ENCODE data around the gene STOX2.
A peak's percentile ranks its signal among the peaks of the same experiment; 100 is the strongest.

Gene STOX2

DNA sequence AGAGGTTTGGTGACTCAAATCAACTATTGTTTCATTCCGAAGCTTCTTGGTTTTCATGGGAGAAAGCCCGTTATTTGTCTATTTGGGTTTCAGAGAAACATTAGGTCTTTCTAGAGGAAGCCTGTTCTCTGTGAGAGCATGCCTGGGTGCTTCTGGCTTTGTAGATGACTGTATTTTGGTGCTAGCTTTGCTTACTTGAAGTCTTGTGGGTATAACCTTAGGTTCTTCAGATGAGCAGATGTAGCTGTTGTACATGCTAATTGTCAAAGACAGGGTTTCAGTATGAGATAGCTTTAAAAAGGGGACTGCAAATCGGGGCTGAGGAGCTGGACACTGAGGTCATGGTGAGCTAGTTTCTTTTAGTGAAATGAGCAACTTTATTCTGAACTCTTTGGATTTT is 7.9 kb upstream of the STOX2 start:
- no peak for DNase-seq (ENCODE audit: low spot score)

DNA sequence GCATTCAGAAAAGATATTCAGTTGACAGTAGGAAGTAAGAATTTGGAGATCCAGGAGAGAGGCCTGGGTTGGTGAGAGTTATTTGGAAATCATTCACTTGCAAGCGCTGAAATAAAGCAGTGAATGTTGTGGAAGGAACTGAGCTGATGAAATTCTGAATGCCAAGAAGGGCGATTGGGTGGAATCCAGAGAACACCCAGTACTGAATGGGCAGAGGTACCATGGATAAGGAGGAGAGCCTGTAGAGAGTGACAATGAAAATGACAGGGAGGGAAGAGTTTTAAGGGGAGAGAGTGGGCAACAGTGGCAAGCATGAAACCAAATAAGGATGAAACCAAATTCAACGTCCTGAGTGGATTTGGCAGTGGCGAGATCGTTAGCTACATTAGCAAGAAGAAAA is 6.7 kb upstream of the STOX2 start:
- no peak for DNase-seq (ENCODE audit: low spot score)

DNA sequence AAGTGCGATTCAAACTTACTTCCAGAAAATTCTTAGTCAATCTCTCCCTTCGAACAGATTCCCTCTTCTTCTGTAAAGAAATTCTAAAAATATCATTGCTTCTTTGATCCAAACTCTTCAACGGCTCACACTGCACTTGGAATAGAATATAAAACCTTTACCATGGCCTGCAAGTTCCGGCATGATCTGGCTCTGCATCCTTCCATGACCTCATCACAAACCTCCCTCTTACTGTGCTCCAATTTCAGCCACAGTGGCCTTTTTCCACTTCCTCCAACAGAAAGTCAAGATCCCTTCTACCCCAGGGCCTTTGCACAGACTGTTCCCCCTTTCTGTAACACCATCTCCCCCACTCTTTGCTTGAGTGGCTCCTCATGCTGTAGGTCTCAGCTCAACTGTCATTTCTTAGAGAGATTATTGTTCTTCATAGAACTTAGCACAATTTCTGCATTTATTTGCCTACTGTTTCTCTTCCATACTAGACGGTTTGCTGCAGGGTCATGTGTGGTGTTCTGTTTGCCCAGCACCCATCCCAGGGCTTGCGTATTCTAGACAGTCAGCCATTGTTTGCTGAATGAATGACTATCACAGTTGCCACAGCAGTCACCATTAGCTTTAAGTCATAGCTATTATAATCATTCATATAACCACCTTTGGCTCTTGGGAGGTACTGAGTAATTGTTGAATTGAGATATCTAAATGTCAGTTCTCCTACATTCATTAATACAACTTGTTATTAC is 1.9 kb upstream of the STOX2 start:
- no peak for DNase-seq (ENCODE audit: low spot score)

DNA sequence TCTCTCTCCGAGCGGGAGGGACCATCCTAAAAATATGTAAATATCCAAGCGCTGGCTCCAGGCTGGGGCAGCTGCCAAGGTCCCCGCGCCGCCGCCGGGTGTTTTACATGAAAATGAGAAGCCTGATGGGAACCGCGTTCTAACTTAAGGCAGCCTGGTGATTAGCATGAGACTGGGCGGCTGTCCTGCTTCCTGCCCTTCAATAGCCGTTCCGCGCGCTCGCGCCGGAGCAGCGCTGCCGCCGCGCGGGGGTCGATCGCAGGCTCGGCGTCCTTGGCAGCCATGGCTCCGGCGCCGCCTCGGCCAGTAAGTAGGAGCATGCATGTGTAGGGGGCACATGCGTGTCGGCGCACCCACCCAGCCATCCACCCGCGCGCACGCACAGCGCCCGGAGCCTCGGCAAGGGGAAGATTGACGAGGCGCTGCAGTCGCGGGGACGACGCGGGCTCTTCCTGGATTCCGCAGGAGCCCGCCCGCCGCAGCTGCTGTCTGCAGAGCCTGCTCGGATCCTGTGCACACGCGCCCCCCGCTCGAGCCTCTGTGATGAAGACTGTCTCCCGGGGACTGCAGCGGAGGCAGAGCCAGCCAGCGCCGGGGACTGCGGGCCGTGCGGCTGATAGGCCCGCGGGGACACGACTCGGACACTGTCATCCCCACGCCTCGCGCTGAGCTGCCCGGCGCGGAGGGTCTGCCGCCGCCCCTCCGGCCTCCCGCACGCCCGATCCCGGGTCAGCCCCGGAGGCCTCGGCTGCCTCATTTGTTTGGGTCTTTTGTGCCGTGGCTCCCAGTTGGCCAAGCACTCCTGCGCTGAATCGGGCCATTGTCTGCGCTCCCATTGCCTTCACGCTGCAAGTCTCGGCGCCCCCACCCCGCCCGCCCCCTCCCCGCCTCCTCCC is 734 bp downstream of the STOX2 start:
- peak; percentile 24 for DNase-seq (ENCODE audit: low spot score)

DNA sequence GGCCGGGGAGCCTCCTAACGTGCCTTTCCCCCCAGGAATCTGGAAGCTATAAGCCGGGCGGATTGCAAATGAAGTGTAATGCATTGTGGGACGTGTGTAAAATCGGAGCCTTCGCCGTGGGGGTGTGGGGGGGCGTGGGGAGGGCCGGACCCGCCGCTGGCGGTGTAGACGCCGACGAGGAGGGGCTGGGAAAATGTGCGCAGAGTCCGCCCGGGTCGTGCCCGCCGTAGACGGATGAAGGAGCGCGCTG is 1.3 kb downstream of the STOX2 start:
- DNase-seq (ENCODE audit: low spot score): no peak

DNA sequence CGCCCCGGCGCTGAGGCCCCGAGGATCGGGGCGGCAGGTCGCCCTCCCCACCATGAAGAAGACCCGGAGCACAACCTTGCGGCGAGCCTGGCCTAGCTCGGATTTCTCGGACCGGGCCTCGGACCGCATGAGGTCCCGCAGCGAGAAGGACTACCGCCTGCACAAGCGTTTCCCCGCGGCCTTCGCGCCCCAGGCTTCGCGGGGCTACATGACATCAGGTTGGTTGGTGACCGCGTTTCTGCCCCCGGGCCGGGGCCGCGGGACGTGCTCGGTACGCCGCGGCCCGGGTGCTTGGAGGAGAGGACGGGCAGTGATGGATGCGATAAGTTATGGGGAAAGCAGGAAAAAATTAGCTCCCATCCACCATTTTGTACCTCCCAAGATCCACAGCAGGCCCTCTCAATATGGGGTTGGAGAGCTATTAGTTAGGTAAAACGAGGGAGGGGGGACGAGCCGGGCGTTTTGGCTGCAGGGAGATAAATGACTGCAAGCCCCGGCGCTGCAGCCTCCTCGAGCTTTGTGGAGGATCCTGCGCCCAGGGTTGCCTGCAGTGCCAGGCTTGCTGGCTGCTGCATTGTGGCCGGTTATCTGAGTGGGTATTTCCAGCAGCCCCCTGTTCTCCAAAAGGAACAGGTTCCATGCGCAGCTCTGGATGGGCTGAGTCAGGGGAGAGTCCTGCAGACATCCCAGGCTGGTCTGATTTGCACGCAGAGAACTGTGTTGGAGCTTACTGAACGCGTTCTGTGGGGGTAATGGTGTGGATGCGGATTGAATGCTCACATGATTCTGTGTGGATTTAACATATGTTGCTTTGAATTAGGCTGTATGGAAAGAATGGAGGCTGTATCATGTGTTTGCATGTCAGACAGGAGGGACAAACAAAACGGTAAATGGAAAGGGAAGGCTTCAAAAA is 1.9 kb downstream of the STOX2 start:
- no peak for DNase-seq (ENCODE audit: low spot score)

DNA sequence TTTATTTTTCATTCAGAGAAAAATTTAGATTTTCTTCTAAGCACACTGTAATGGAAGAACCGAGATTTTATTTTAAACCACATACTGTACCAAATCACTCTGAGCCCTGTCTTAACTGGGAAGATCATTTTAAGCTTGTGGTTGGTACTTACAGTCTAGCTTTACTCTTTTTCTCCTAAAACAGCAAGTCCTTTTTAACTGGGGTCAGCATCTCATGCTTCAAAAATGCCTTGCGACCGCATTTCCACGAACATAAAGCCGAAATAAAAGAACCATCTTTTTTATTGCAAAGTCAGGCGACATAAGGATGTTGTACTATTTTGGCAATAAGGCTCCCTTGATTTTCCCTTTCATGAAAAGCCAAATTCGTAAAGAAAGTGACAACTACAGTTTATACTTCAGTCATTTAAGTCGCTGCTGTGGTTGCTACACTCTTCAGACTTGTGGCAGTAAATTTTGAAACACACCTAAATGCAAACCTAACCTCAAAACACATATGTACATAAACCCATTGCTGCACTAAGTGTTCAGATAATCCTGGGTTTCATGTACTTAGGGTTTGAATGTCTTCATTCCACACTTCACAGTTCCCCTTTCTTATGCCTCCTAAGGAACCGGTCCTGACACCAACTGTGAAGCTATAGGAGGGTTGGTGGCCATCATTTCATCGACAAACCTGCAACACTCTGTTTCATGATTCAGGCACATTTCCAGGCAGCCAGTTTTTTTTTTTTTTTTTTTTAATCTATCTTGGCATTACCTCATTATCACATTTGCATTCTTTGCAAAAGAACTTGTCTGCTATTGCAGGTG is 3.0 kb downstream of the STOX2 start:
- no peak for DNase-seq (ENCODE audit: low spot score)

DNA sequence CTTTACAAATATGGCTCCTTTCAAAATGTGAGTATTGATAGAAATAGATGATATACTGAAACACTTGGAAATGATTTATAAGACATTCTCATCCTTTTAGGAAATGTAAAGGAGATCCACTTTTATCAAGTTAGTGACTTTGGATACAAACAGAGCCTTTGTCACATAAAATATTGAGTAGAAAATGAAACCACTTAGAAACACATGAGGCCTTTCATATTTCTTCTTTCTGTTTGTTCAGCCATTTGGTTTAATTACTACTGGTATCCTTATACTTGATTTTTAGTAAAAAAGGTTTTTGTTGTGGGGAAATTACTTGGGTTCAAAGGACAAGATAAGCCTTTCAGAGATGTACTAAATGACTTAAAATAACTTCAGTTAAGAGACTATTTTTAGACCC is 4.1 kb downstream of the STOX2 start:
- no peak for DNase-seq (ENCODE audit: low spot score)

DNA sequence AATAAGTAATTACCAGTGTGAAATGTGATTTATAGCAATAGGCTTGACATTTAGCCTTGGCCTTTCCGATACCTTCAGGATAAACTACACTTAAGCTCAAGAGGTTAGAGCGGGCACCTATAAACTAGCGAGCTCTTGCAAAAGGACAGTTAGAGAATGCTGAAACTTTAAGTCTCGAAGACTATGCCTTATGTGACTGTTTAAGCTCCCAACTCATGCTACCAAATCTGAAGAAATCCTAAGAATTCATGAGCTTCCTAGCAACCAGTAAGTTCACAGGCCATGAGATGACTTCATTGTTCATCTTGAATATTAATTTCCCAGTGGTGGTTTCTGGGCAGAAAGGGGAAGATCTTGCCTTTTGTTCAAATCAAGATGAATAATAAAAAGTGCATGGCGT is 4.7 kb downstream of the STOX2 start:
- DNase-seq (ENCODE audit: low spot score): no peak

DNA sequence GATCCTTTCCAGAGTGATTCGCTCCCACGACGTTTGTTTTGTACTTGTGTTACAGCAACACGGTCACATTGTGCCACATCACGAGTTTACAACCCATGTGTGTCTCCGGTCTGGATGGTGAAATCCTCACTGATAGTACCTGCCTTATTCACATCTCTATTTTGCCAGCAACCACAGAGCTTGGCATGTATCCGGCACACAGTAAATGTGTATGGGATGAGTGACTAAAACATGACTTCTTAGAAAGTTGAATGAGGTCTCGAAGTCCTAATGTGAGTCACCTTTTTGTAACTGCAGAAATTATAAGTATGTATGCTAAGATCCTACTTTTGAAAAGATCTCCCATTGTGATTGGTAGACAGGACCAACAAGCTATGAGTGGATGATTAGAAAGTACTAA is 7.5 kb downstream of the STOX2 start:
- DNase-seq (ENCODE audit: low spot score): no peak

DNA sequence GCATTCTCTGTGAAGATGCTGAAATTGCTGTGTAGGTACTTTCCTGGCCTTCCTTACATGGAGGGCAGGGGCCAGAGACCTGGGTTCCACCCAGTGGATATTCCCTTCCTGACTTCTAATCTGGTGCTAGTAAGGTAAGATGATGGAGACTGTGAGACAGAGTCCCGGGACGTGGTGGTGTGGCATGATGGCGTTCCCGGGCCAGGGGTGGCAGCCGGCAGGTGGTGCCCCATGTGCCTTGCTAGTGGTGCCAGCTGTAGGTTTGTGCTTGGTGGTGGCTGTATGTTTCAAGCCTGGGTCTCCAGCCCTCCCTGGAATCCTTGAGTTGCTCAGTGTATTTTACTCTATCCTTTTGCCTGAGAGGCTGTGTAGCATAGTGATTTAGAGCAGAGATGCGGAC is 10.9 kb downstream of the STOX2 start:
- no peak for DNase-seq (ENCODE audit: low spot score)

DNA sequence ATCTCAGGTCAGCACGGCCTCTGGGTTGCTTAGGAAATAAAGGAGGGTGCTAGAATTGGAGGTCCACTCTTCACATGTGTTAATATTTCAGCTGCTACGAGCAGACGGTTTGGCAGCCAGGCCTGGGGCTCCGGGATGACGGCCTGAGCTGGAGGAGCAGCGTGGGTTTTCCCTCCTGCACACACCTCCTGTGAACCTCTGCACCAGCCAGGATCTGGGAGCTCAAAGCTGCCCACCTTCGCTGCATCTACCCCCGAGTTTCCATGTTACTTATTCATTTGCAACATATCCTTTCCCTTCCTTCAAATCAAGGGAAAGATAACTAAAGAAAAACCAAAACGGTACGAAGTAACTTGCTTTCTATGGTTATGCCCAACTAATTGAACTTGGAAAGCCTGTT is 13.6 kb downstream of the STOX2 start:
- DNase-seq (ENCODE audit: low spot score): no peak

DNA sequence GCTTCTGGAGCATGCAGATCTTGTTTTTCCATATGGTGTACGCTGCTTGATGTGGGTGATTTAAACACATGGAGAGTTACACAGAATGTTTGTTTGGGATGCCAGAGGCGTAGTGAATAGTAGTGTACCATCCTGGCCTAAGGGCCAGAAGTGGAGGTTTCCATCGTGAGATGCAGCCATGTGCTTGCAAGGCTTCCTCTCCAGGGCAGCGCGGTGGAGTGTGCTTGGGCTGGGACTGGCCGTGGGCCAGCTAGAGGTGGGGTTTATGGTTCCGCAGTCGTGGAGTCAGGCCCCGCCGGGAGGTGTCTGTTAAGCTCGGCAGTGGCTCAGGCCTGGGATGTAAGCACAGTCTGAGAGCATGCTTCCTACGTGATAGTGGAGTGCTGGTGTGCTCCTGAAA is 14.0 kb downstream of the STOX2 start:
- DNase-seq (ENCODE audit: low spot score): no peak

DNA sequence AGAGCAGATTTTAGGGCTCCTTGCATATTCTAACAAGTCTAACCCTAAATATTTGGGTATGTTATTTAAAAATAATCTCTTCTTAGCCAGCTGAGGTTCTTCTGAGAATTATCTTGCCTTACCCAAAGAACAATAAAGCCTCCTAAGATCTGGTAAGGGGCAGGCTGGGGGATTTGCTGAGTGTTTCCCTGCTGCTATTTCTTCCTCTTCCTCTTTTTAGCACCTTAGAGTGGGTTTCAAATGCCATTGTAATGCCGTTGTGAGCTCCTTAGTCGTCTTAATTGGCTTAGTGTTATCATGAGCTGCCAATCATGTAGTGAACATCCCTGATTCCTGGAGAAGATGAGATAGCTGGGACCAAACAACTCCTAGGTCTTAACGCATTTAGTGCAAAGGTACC is 15.4 kb downstream of the STOX2 start:
- no peak for DNase-seq (ENCODE audit: low spot score)

DNA sequence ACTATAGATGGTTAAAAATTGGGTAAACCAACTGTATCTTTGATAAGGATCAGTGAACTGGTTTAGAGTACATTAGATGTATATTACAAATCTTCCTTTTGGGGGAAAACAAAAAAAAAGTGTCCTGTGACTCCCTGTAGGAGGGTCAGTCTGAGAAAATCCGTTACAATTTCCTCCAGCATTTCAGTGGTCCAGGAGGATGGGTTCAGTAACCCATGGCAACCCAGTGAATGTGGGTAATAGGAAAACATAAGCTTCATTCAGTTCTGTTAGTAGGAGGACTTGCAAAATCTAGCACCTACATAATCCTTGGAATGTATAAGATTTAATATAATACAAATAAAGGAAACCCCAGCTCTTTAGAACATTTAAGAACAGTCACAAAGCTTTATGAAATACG is 16.2 kb downstream of the STOX2 start:
- DNase-seq (ENCODE audit: low spot score): no peak

DNA sequence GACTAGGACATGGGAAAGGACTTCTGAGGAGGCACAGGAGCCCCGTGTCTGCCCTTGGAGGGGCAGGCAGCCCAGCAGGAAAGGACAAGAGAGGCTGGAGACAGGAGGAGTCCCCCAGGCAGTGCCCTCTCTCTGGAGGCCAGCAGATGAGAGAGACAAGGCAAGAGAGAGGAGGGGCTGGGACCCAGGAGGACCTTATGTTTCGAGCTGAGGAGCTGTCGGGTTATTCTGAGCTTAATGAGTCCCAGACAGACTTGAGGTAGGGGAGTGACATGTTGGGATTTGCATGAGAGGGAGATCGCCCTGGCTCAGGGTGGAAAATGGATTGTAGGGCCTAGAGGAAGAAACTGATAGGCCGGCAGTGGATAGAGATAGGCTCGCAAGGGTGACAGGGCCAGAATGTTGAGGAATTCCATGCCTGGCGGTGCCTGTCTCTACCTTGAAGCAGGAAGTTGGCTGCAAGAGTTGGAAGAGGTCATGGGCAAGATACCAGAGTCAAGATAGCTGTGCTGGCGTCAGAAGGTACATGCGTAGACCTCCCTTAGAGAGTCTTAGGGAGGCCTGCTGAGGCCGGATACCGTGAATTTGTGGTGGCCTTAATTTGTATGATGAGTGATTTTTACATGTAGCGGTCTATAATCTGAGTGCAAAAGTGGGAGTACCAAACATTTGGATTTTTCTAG is 19.4 kb downstream of the STOX2 start:
- no peak for DNase-seq (ENCODE audit: low spot score)

DNA sequence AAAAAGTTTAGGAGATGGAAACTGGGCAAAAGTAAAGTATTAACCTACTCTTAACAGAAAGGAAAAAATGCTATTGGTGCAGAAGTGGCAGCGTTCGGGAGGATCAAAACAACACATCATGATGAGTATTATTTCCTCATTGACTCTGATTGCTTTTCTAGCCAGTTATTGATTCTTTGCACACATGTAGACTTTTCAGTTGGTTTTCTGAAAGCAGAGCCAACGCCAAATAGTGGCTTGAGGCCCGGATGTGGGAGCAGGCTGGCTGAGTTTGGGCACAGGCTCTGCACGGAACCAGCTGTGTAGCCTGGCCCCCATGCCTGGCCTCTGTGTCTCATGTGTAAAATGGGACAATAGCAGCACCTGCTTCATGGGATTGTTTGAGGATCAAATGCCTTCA is 21.8 kb downstream of the STOX2 start:
- DNase-seq (ENCODE audit: low spot score): no peak

DNA sequence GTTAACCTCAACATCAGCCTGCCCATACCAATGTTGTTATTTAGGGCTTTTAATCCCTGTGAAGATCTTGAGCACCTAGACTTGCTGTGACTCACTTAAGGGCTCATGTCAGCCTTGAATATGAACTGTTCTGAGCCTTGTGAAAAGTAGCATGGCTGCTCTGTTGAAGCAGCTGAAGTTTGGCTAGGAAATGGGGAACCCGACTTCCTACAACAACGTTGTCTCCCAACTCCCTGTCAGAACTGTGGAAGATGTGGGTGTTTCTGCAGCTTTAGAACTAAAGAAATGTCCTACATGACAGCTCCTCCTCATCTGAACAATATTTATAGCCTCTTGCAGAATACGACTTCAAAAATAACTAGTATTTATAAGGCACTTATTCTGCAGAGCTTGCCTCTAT is 27.5 kb downstream of the STOX2 start:
- DNase-seq (ENCODE audit: low spot score): no peak

DNA sequence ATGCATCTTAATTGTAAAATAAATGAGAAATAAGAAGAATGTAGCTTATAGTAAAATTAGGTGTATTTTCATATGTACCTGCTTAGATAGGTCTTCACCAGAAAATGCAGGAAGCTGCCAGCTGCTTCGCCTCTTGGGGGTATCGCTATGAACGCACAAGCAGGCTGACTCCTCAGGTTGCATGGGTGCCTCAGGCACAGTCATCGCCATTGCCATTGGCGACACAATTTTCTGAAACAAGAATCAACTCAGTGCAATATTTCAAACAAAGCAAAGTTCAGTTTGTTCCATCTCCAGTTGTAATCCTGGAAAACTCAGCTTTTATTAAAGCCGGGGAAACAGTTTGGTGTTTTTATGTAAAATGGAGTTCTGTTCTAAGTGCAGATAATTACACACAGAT is 29.7 kb downstream of the STOX2 start:
- DNase-seq (ENCODE audit: low spot score): no peak

DNA sequence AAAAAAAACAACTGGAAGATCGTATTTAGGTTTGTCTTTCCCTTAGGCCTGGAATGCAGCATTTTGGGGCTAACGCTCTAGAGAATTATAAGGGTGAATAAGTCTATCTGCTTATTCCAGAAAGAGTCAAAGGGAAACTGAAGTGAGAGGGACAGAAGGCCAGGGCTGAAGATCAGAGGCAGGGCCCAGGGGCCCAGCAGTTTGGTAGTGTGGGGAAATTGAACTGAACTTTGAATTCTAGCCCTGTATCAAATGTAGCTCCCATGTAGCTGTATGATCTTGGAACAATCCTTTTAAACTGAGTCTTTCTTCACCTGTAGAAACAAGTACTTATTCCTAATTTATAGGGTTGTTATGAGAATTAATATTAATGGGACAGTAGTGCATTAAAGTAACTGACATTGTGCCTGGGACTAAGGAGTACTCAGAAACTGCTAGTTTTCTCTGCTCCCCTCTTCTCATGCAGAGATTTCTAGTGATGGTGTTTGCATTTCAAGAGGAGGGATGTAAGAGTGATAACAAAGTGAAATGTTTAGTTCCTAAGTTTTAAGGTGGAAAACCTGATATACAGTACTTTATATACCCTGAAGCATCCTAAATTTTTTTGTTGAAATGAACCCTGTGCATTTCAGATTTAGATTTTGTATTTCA is 30.4 kb downstream of the STOX2 start:
- DNase-seq (ENCODE audit: low spot score): no peak

DNA sequence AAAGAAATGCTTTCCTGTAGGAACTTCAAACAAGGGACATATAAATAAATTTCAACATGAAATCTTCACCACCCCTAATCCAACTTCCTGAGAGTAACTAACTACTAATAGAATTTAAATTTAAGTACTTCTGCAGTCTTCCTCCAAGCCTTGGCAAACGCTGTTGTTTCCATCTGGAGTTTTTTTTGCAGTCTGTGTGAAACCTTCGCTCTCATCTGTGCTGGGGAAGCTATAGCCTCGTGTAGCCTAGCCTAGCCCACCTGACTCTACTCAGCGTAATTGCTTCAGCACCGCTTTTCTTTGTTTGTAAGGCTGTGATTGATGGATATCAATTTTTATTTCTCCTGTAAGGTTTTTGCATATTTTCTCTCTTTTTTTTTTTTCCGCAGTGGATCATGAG is 30.9 kb downstream of the STOX2 start:
- DNase-seq (ENCODE audit: low spot score): no peak

Measured in hepatic stellate cell (primary cell).